NCI-H524 (cell line): ENCODE data around the gene CAMK1D.
"Not testable (repeated sequence)": the region's sequence is repeated elsewhere in the genome, so short reads cannot be mapped to it uniquely, and the experiment has no call there.

Source experiments
- DNase-seq, 2 experiments: peaks; one replicate each; lab custom pipeline; 2025; lab: John Stamatoyannopoulos, UW

CAMK1D gene

GRCh38 chr10:12725580-12725888 lies 376.2 kb downstream of the CAMK1D start:
- DNase-seq: not testable (repeated sequence)

- no peak for DNase-seq
Measured at GRCh38 chr10:12726971-12727831, 377.9 kb downstream of the CAMK1D start.

- no peak for DNase-seq
Measured at GRCh38 chr10:12727832-12728215, 378.5 kb downstream of the CAMK1D start.

GRCh38 chr10:12728494-12728893 lies 379.1 kb downstream of the CAMK1D start:
- DNase-seq: no peak

- no peak for DNase-seq
Measured at GRCh38 chr10:12729885-12730284, 380.5 kb downstream of the CAMK1D start.

- no peak for DNase-seq
Measured at GRCh38 chr10:12730809-12731519, 381.6 kb downstream of the CAMK1D start.

GRCh38 chr10:12733271-12733670 lies 383.9 kb downstream of the CAMK1D start:
- DNase-seq: no peak

GRCh38 chr10:12735843-12736462 lies 386.6 kb downstream of the CAMK1D start:
- no peak for DNase-seq

- no peak for DNase-seq
Measured at GRCh38 chr10:12740813-12741212, 391.5 kb downstream of the CAMK1D start.

GRCh38 chr10:12741360-12741804 lies 392.0 kb downstream of the CAMK1D start:
- no peak for DNase-seq

- DNase-seq: no peak
Measured at GRCh38 chr10:12742771-12743170, 393.4 kb downstream of the CAMK1D start.

- not testable (repeated sequence) for DNase-seq
Measured at GRCh38 chr10:12743466-12743865, 394.1 kb downstream of the CAMK1D start.

GRCh38 chr10:12743941-12744340 lies 394.6 kb downstream of the CAMK1D start:
- no peak for DNase-seq

- DNase-seq: no peak
Measured at GRCh38 chr10:12748186-12748585, 398.8 kb downstream of the CAMK1D start.

- no peak for DNase-seq
Measured at GRCh38 chr10:12749760-12750478, 400.6 kb downstream of the CAMK1D start.

- no peak for DNase-seq
Measured at GRCh38 chr10:12750526-12751201, 401.3 kb downstream of the CAMK1D start.

- DNase-seq: no peak
Measured at GRCh38 chr10:12755075-12755474, 405.7 kb downstream of the CAMK1D start.

- no peak for DNase-seq
Measured at GRCh38 chr10:12757351-12757750, 408.0 kb downstream of the CAMK1D start.

GRCh38 chr10:12758271-12758670 lies 408.9 kb downstream of the CAMK1D start:
- DNase-seq: no peak

GRCh38 chr10:12766223-12766622 lies 416.9 kb downstream of the CAMK1D start:
- no peak for DNase-seq
